Tibial nerve (tissue), 4 donors: ENCODE results near the gene MBD3L4.
"Not testable (repeated sequence)": the region's sequence is repeated elsewhere in the genome, so short reads cannot be mapped to it uniquely, and the experiment has no call there.

Experiments used
- EP300 ChIP-seq, 2 donors: sonication (generic); formaldehyde crosslinking; IDR thresholded peaks; one replicate each; pipeline ENCODE4 v1.6.1; 2017; ENCODE audit warnings: antibody characterized with exemption in 2 of 2, mild to moderate bottlenecking in 1 of 2
- POLR2A ChIP-seq, 2 donors: fragments of 450-650 bp; IDR thresholded peaks; one replicate each; pipeline ENCODE4 v1.6.1; 2017; ENCODE audit warnings: antibody characterized with exemption in 2 of 2, mild to moderate bottlenecking in 2 of 2, moderate library complexity in 2 of 2
- TF ChIP-seq, protein P1 (sequence below), 5 experiments: fragments of 200-600 bp in 3 of 5; fragments of 450-650 bp in 2 of 5; sonication (generic) in 3 of 5; IDR thresholded peaks; one replicate each; pipeline ENCODE4 v1.5.1; 2016 to 2019; ENCODE audit warnings: antibody characterized with exemption in 5 of 5, mild to moderate bottlenecking in 3 of 5, moderate library complexity in 2 of 5

DNA sequence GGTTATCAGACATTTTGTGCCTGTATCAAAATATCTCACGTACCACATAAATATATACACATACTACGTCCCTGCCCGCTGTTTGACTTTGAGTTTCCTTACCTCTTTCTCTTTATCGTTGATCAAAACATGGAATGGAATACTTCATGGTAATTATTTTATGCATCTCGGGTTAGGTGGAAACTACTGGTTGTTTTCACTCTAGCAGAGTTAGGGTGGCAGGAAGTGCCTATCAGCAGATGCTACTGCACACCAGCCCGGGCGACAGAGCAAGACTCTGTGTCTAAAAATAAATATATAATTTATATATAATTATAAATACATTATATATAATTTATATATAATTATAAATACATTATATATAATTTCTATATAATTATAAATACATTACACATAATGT lies 12.9 kb upstream of the MBD3L4 start:
- TF ChIP-seq, protein P1, sequence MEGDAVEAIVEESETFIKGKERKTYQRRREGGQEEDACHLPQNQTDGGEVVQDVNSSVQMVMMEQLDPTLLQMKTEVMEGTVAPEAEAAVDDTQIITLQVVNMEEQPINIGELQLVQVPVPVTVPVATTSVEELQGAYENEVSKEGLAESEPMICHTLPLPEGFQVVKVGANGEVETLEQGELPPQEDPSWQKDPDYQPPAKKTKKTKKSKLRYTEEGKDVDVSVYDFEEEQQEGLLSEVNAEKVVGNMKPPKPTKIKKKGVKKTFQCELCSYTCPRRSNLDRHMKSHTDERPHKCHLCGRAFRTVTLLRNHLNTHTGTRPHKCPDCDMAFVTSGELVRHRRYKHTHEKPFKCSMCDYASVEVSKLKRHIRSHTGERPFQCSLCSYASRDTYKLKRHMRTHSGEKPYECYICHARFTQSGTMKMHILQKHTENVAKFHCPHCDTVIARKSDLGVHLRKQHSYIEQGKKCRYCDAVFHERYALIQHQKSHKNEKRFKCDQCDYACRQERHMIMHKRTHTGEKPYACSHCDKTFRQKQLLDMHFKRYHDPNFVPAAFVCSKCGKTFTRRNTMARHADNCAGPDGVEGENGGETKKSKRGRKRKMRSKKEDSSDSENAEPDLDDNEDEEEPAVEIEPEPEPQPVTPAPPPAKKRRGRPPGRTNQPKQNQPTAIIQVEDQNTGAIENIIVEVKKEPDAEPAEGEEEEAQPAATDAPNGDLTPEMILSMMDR (IDR thresholded peaks at IDR 0.05): not testable (repeated sequence)
- TF ChIP-seq POLR2A, EP300 (IDR thresholded peaks at IDR 0.05): not testable (repeated sequence)
